ENCODE data around the gene ZNF177.
"Not testable (repeated sequence)": the region's sequence is repeated elsewhere in the genome, so short reads cannot be mapped to it uniquely, and the experiment has no call there.

ZNF177 gene

DNA sequence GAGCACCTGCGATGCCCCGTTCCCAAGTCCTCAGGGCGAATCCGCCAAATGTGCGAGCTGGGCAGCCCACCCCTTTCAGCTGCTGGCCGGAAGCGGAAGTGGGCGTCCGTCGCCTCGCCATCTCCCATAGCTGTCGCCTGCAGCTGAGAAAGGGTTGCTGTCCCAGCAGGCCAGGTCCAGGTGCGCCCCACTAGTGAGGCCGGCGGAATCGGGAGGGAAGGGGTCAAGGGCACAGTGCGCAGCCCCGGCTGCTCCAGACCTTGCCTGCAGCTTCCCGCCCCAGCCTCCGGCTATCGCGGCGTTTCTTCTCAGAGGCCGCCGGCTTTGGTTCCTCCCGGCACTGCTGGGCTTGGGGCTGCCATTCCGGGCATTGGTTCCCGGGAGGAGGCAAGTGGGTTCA is at the start of gene ZNF177:
TSS of gene ZNF177 (plus strand) at position 109 of the 400 bp plus-strand sequence. CDS start 15,299 bp downstream, outside the sequence.
- no peak for DNase-seq

DNA sequence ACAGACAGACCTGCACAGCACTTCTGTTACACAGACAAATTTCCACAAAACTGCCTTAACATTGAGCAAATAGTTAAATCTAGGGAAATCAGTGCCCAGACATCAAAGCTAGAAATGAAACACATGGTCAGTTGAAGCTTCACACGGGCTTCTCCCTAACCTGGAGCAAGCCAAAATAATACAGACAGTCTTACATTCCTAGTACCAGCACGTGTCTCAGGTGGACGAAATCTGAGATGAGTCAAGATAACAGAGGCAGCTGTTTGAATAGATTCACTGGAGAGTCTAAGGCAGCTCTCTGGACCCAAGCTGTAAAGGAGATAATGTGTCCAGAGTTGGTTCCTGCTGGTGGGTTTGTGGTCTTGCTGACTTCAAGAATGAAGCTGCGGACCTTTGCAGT is 49.1 kb upstream of the ZNF177 start:
- DNase-seq = no peak

DNA sequence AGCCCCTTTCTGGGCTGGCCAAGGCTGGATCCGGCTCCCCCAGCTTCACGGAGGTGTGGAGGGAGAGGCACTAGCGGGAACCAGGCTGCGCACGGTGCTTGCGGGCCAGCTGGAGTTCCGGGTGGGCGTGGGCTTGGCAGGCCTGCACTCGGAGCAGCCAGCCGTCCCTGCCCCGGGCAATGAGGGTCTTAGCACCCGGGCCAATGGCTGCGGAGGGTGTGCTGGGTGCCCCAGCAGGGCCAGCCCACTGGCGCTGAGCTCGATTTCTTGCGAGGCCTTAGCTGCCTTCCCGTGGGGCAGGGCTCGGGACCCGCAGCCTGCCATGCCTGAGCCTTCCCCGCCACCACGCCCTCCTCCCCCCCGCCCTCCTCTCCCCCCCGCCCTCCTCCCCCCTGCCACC is 41.5 kb upstream of the ZNF177 start:
- no peak for DNase-seq

DNA sequence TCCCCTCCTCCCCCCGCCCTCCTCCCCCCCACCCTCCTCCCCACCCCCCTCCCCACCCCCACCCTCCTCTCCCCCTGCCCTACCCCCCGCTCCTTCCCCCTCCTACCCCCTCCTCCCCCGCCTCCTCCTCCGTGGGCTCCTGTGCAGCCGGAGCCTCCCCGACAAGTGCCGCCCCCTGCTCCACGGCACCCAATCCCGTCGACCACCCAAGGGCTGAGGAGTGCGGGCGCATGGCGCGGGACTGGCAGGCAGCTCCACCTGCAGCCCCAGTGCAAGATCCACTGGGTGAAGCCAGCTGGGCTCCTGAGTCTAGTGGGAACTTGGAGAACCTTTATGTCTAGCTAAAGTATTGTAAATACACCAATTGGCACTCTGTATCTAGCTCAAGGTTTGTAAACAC is 41.1 kb upstream of the ZNF177 start:
- not testable (repeated sequence) for DNase-seq

DNA sequence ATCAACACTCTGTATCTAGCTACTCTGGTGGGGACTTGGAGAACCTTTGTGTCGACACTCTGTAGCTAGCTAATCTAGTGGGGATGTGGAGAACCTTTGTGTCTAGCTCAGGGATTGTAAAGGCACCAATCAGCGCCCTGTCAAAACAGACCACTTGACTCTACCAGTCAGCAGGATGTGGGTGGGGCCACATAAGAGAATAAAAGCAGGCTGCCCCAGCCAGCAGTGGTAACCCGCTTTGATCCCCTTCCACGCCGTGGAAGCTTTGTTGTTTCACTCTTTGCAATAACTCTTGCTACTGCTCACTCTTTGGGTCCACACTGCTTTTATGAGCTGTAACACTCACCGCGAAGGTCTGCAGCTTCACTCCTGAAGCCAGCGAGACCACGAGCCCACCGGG is 40.6 kb upstream of the ZNF177 start:
- not testable (repeated sequence) for DNase-seq

DNA sequence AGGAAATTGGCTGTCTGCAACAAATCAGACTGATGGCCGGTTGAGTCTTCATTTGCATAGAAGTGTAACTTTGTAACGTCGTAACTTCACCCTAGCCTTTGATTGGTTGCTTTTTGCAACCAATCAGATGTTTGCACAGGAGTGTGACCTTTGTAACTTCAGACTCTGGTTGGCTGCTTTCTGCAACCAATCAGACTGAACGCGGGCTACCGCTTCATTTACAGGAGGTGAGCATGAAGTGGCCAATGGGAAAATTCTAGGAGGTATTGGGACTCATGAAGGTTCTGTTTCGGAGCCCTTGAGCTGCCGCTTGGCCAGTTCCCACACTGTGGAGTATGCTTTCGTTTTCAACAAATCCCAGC is 39.3 kb upstream of the ZNF177 start:
- DNase-seq = peak; percentile 72 to 88

DNA sequence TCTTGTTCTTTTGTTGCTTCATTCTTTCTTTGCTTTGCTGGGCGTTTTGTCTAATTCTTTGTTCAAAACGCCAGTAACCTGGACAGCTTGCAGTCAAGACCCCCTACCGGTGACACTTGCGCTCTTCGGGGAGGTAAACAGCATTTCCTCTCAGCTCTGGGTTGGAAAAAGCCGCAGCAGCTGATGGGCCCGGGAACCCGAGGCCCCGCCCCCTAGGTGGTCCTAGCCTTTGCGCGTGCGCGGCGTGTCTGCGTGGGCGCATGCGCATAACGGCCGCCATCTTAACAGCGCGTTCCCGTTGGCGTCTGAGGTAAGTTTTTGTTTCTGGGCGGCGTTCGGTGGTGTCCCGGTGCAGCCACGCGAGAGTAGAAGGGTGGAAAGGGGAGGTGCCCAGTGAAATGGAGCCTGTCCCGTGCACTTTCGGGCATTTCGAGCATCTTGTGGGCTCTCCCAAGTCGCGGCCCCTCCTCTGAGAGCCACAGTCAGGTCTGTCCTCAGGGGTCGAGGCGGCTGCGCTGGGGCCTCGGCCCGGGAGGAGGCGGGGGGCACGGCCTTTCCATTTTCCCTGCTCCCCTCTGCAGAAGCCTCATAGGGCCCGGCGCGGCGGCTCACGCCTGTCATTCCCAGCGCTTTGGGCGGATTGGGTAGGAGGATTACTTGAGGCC is 38.8 kb upstream of the ZNF177 start, which contains the start of gene ZNF559:
TSS of gene ZNF559 (plus strand) at position 261 of the 665 bp plus-strand sequence. CDS start 14,371 bp downstream, outside the sequence.
- peak; percentile 93 to 94 for DNase-seq

DNA sequence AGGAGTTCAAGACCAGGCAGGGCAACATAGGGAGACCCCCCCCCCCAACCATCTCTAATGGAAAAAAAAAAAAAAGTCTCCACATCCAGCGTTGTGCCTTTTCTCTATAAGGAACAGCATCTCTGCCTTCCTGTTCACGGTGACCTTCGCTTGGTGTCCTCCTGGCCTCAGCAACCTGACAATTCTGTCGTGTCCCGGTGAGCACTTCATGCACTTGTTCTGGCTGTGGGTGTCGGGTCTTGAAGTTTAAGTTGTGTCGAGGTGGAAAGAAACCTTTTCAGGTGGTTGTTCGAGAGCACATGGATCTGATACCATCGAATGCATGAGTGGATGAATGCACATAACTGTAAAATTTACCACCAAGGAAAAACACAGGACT is 38.2 kb upstream of the ZNF177 start:
- DNase-seq = no peak

DNA sequence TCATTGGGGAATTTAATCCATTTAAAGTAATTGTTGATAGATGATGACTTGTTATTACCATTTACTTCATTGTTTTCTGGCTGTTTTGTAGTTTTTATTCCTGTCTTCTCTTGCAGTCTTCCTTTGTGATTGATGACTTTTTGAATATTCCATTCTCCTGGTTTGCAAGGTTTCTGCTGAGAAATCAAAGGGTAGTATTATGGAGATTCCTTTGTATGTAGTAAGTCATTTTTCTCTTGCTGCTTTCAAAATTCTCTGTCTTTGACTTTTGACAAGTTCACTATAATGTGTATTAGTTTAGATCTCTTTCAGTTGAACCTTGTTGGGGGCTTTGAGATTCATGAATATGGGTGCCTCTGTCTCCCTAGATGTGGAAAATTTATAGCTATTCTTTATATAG is 32.8 kb upstream of the ZNF177 start:
- no peak for DNase-seq

DNA sequence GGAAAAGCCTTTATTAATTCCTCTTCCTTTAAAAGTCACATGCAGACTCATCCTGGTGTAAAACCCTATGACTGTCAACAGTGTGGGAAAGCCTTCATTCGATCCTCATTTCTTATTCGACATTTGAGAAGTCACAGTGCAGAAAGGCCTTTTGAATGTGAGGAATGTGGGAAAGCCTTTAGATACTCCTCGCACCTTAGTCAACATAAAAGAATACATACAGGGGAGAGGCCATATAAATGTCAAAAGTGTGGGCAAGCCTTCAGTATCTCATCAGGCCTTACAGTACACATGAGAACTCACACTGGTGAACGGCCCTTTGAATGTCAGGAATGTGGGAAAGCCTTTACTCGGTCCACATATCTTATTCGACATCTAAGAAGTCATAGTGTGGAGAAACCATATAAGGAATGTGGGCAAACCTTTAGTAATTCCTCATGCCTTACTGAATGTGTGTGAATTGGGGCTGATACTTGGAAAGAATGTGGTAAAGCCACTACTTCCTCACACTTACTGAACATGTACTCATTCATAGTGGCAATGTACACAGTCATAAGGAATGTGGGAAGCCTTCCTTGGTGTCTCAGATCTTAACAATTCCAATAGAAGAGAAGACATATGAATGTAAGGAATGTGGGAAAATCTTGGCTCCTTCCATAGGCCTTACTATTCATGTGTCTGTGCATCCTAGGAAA is 20.1 kb upstream of the ZNF177 start:
- DNase-seq = no peak

DNA sequence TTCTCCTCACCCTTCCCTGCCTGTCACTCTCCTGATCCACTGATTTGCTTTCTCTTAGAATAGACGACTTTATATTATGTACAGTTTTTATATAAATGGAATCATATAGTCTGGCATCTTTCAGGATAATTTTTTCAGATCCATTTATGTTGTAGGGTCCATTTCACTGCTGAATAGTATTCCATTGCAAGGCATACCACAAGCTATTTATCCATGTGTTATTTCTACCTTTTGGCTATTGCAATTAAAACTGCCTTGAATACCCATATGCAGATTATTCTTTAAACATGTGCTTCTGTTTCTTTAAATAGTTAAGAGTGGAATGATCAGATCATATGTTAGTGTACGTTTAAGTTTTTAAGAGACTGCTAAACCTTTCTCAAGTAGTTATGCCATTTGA is 17.8 kb upstream of the ZNF177 start:
- no peak for DNase-seq

DNA sequence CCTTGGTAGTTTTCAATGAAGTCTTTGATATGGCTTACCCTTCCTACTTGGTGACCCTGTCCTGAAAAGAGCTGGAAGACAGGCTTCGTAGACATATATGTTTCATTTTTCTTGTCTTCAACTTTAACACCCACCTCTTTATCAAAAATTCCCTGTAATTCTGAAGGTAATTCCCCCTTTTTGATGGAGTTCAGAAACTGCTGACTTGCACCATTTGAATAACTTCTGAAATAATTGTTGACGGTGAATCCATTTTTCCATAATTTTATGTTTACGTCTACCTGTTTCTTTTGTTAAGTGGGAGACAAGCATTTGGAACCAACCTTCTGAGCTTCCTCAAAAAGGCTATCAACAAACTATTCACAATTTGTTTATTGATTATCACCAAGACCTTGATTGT is 14.6 kb upstream of the ZNF177 start:
- DNase-seq = peak in 1 of 2 experiments; percentile 2

DNA sequence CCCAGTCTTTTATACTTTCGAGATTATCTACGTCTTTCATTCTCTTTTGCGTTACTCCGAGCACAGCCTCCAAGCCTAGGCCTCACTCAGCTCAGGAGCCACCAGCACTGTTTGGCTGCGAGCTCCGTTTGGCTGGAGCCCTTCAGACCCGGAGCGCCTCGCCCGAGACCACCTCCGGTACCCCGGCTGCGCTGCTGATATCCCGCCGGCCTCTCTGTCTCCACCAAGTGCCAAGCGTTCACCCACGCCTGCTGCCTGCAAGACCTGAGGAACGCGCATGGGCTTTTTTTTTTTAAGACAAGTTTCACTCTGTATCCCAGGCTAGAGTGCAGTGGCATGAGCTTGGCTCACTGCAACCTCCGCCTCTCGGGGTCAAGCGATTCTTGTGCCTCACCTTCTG is 14.1 kb upstream of the ZNF177 start:
- no peak for DNase-seq

DNA sequence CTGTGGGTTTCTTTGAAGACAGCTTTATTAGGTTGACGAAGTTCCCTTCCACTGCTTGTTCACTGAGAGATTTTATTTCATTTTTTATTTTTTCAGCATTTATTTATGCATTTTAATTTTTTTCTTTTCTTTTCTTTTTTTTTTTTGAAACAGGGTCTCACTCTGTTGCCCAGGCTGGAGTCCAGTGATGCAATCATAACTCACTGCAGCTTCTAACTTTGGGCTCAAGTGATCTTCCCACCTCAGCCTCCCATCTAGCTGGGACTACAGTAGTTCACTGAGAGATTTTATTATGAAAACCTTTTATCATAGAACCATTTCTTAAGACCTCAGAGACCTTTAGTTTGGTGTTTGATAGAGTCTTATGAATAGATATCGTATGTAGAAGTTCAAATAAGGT is 10.3 kb upstream of the ZNF177 start:
- no peak for DNase-seq

DNA sequence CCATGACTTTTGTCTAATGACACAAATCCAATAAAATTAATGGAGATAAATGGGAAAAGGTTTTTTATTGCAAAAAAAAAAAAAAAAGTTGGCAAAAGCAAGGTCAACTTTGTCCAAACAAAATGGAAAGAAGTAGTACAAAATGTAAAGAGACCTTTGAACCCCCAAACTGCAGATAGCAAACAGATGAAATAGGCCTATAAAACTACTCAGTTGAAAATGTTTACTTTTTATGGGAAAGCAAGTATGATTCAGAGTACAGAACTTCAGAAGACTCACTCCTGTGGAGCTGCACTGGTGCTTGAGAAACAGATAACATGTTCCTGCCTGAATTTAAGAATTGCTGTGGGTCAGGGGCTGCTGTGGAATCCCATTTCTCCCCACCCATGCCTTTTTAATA is 9.8 kb upstream of the ZNF177 start:
- DNase-seq = no peak

DNA sequence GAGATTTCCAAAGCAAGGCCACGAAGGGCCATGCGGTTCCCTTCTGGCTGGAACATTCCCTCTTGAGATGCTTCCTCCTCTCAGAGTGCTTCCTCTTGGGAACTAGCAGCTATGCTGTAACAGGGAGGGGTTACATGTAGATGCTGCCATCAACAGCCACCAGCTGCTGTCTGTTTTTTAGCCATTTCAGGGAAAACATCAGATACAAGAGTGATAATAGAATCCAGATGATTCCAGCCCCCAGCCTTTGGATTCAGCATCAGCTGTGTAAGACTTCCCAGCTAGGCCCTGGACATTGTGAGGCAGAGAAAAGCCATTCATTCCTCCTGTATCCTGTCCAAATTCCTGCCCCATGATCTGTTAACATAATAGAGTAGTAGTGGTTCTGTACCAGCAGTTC is 8.2 kb upstream of the ZNF177 start:
- DNase-seq = no peak

DNA sequence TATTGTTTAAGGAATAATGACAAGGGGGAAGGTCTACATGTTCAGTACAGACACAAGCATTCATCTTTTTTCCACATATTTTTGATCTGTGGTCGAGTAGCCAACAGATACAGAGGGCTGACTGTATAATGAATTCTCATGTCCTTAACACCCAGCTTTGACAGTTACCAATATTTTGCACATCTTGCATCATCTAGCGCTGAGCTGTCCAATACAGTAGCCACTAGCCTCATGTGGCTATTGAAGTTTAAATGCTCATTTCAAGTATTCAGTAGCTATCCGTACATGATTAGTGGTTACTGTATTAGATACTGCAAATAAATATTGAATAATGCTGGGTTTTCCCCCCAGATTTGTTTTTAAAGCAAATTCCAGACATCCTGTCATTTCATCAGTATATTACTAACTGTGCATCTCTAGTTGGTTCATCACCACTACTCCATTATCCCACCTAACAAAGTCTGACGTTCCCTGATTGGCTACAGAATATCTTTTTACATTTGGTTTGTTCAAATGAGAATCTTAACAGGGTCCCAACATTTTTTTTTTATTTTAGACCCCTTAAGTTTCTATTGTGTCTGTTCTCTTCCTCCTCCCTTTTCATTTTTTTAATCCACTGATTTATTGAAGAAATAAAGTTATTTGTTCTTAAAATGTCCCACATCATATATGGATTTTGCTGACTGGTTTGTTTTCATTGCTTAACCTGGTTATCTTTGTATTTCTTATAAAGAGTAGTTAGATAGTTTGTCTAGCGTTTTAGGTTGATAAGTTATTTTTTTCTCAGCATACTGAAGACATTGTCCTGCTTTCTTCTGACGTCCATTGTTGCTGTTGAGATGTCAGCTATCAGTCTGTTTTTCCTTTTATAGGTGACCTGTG is 8.2 kb downstream of the ZNF177 start:
- no peak for DNase-seq

DNA sequence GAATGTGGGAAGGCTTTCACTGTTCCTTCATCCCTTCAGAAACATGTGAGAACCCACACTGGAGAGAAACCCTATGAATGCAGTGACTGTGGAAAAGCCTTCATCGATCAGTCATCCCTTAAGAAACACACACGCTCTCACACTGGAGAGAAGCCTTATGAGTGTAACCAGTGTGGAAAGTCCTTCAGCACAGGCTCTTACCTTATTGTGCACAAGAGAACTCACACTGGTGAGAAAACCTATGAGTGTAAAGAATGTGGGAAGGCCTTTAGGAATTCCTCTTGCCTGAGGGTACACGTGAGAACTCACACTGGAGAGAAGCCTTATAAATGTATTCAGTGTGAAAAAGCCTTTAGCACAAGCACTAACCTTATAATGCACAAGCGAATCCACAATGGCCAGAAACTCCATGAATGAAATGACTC is 18.6 kb downstream of the ZNF177 start:
- no peak for DNase-seq

DNA sequence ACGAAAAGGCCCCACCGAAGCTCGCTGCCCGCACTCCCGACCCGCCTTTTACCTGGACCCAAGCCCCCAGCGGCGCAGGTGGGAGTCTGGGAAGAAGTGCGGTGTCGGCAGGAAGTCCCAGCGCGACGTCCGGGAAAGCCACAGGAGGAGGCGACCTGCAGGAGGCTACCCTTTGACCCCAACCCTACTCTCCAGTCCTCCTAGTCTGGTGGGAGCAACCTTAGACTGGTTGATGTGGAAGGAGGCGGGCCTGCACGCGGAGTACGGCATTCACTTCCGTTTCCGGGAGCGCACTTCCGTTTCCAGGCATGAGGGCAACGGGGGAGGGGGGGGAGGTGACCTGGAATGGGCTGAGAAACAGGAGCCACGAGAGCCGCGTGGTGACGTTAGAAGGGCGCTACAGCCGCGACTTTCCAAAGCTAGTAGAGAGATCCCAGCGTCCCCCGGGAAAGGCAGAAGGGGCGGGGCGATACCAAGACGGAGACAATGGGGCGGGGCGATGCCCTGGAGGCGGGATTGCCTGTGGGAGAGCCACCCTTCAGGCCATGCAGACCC is 44.1 kb downstream of the ZNF177 start:
- DNase-seq = peak; percentile 79

DNA sequence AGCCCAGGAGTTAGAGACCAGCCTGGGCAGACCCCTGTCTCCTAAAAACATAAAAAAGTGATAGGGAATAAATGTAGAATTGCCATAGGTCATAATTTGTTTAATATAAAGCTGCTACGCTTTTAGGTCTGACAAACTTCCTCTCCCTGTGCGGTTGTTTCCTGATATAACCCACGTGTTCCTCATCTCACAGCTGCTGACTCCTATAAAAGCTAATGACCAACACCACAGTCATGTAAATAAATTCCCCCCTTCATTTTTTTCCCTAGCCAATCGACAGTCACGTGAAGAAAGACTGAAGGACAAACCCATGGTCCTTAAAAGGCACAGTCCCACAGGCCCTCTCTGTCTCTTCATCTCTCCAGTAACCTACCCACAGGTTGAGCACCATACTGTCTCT is 45.0 kb downstream of the ZNF177 start:
- no peak for DNase-seq

DNA sequence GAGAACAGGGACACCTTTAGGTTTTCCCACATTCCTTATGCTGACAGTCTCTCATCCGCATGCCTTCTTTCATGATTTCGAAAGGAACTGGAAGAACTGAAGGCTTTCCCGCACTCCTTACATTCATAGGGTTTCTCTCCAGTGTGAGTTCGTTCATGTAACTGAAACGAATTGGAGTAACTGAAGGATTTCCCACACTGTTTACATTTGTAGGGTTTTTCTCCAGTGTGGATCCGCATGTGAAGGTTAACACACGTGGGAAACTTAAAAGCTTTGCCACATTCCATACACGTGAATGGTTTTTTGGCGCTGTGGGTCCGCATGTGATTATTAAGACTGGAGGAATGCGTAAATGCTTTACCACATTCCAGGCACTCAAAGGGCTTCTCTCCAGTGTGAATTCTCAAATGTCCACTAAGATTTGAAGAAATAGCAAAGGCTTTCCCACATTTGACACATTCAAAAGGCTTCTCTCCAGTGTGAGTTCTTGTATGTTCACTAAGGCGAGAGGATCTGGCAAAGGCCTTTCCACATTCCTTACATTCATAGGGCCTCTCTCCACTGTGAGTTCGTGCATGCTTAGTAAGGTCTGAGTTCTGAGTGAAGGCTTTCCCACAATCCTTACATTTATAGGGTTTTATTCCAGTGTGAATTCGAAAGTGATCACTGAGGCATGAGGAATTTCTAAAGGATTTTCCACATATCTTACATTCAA is 50.6 kb downstream of the ZNF177 start:
- no peak for DNase-seq

DNA sequence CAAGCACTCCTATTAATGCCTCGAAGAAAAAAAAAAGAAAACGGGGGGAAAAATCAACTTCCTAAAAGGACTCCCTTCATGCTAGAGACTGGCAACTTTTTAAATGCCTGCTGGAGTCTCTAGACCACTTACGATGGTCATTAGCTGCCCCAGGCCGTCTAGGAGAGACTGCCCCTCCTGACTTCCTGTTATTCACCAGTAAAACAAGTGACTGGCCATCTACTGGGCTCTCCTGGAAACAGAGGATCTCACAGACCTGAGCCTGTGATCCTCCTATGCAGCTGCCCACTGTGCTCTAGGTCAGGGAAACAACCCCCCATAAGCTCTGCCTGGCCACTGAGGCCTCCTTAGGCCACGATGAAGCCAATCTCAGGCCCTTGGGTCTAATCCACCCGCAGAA is 65.1 kb downstream of the ZNF177 start:
- no peak for DNase-seq

DNA sequence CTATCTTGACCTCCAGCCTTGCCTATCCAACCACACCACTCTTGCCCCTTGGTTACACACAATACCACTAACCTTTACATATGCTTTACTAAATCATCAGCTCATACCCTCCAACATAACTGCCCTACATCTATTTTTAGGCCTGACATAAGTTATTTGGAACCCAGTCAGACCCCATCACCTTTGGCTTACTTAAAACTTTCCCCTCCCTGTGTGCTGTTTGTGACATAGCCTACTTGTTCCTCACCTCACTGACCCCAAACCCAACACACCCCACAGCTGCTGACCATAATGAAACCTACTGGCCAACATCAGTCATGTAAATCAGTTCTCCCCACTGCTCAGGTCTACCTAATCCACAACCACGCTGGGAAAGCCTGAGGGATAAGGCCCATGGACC is 67.6 kb downstream of the ZNF177 start:
- no peak for DNase-seq
